GM11168 (cell line): ENCODE measurements around the gene USP2.

Experiments
- in situ Hi-C: fragments of 300-500 bp; cut with MboI; formaldehyde crosslinking; loops from one replicate; pipeline ENCODE4 v1.12.0; 2022; ENCODE audit warnings: low sequenced_read_pairs; ENCODE audit not compliant: unreplicated experiment

Gene USP2

DNA sequence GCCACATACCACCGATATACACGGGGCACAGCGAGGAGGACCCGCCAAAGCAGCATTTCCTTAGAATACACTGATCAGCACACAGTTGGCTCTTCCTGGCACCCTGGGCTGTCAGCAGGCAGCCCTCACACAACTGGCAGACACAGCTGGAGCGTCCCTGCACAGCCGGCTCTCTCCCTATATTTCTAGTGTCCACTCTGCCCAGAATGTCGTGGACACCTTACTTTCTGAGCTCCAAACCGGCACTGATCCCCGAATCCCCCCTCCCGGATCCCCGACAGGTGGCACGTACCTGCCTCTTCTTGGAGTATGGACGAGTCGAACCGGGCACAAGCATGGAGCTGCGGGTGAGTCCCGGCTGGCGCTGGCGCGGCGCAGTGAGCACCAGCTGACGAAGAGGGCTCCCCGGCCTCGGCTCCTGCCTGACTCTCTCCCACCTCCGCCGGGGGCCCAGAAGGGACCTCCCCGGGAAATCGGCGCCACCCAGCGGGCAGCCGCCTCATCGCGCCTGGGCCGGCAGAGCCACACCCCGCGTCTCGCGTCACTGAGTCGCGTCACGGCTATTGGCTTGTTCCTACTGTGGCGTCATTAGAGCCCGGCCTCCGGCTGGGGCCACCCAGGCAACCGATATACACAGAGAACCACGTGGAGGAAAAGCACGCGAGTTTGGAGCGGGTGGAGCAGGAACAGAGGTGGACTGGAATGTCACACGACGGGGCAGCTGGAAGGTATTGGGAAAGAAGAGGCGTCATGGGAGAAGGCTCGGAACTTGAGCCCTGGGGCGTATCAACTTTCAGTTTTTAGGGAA, at the start of gene USP2:
Gene USP2 (minus strand): TSS at position 510 of the 808 bp plus-strand sequence. CDS start 8,210 bp downstream, outside the sequence.
- in situ Hi-C loops: no loop called here

GRCh38 chr11:119427279-119427678, 45.8 kb upstream of the USP2 start:
- in situ Hi-C loops: no loop called here

GRCh38 chr11:119426142-119426541, 44.7 kb upstream of the USP2 start:
- in situ Hi-C loops: no loop called here

GRCh38 chr11:119424775-119425174, 43.3 kb upstream of the USP2 start:
- in situ Hi-C loops: no loop called here

GRCh38 chr11:119424276-119424675, 42.8 kb upstream of the USP2 start:
- in situ Hi-C loops: no loop called here

GRCh38 chr11:119423509-119424254, 42.2 kb upstream of the USP2 start:
- in situ Hi-C loops: no loop called here

GRCh38 chr11:119422809-119423508, 41.5 kb upstream of the USP2 start, which contains the start of gene THY1:
Gene THY1 (minus strand): TSS chr11:119423172. CDS start chr11:119420905, 2,267 bp downstream.
- in situ Hi-C loops: no loop called here

DNA sequence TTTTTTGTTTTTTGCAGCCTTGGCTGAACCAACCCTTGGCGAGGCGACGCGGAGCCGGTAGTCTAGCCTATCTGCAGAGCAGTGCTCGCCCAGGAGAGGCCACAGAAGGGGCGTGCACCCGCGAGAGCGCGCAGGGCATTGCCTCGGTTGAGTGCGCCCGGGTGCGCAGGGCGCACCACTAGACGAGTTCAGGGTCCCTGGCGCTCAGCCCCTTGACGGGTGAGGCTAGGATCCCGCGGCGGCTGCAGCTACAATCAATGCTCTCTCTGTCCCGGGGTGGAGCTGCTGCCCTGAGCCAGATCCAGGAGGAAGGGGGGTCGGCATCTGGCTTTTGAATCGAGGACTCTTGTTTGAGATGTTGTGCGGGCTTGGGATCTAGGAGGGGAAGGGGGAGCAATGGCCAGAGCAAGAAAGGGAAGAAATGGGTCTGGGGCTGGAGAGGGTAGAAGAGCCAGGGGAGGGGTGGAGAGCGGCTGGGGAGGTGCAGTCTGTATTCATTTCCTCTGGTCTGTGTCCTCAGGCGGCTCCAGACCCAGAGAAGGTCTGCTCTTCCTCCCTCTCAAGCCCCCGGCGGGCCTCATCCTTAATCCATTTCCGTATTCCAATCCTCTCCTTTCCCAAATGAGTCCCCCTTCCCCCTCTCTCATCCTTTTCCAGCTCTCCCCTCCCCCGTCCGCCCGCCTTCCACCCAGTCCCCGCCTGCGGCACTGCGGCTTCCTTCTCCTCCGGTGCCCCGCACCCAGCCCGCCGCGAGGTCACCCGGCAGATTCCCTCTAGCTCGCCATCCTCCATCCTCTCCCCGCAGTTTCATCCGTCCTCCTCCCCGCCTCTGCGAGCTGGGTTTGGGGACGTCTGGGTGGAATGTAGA, 40.7 kb upstream of the USP2 start:
- in situ Hi-C loops: no loop called here

GRCh38 chr11:119421351-119421750, 39.9 kb upstream of the USP2 start:
- in situ Hi-C loops: no loop called here

GRCh38 chr11:119420631-119421030, 39.1 kb upstream of the USP2 start:
- in situ Hi-C loops: no loop called here

DNA sequence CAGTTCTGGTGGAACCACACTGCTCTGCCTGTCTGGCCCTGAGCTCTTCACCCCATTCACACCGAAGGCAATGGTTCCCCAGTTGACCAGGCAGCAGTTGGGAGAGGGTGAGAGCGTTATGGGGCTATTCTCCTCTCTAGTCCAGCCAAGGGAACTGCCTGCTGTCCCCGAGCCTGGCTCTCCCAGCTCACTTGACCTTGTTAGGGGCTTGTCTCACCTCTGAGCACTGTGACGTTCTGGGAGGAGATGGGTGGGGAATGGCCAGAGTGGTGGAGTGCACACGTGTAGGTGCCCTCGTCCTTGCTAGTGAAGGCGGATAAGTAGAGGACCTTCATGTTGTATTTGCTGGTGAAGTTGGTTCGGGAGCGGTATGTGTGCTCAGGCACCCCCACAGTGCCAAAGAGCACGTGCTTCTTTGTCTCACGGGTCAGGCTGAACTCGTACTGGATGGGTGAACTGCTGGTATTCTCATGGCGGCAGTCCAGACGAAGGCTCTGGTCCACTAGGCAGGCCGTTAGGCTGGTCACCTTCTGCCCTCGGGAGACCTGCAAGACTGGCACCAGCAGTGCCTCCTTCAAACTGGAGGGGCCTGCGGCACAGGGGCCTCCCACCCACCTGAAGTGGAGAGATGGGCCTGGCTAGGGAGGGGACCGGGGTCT, 38.5 kb upstream of the USP2 start:
- in situ Hi-C loops: no loop called here

GRCh38 chr11:119419246-119419645, 37.8 kb upstream of the USP2 start:
- in situ Hi-C loops: no loop called here

- in situ Hi-C loops: no loop called here
These were observed 37.3 kb upstream of the USP2 start for GRCh38 chr11:119418759-119419158.

- in situ Hi-C loops: no loop called here
These were observed 36.4 kb upstream of the USP2 start for GRCh38 chr11:119417726-119418540.

- in situ Hi-C loops: no loop called here
These were observed 35.4 kb upstream of the USP2 start for GRCh38 chr11:119416606-119417580.

DNA sequence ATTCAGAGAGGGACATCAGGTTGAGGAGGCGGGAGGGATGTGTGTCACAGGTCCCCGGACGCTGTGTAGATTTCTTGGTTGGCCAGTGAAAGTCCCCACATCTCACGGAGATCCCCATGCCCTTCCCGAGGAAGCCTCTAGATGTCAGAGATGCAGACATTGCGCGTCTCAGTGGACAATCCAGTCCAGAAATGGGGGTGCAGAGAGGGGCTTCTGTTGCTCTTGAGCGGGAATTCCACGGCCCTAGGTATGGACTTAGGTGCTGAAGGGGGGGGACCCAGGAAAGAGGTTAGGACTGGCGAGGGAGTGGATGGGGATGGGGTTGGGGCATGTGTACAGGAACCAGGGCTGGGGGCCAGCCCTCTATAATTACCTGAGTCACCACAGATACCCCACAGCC, 34.5 kb upstream of the USP2 start:
- in situ Hi-C loops: no loop called here

DNA sequence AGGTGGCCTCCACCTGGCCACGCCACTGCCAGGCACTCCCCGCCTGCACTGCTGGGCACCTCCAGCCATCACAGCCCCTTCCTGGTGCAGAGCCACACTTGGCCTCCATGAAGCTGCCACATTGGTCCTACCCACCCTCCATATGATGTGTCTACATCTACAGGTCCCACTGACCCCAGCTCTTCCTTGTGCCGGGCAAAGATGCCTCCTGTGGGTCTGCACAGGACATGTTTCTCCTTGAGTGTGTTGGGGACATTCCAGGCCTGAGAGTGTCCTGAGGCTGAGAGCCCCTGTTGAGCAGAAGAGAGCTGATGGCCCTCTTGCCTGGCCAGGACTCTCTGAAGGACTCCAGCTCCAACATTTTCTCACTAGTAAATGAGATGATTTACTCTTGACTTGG, 34.0 kb upstream of the USP2 start:
- in situ Hi-C loops: no loop called here
